Peyer's patch (tissue), 4 donors: Measurements from ENCODE around the gene MPP7.
"Not testable (repeated sequence)": the region's sequence is repeated elsewhere in the genome, so short reads cannot be mapped to it uniquely, and the experiment has no call there.

Experiments
- POLR2A ChIP-seq, 2 donors: fragments of 450-650 bp; IDR thresholded peaks; one replicate each; pipeline ENCODE4 v1.5.1; 2017; ENCODE audit warnings: antibody characterized with exemption in 2 of 2, mild to moderate bottlenecking in 2 of 2, moderate library complexity in 2 of 2
- TF ChIP-seq, protein P1 (sequence below), 6 experiments: fragments of 450-650 bp in 4 of 6; fragments of 200-600 bp in 2 of 6; sonication (generic) in 1 of 6; IDR thresholded peaks; one replicate each; pipeline ENCODE4 v1.5.1; 2017 to 2019; ENCODE audit warnings: antibody characterized with exemption in 6 of 6, mild to moderate bottlenecking in 3 of 6, moderate library complexity in 1 of 6

- not testable (repeated sequence) for TF ChIP-seq POLR2A (IDR thresholded peaks at IDR 0.05)
- TF ChIP-seq, protein P1, sequence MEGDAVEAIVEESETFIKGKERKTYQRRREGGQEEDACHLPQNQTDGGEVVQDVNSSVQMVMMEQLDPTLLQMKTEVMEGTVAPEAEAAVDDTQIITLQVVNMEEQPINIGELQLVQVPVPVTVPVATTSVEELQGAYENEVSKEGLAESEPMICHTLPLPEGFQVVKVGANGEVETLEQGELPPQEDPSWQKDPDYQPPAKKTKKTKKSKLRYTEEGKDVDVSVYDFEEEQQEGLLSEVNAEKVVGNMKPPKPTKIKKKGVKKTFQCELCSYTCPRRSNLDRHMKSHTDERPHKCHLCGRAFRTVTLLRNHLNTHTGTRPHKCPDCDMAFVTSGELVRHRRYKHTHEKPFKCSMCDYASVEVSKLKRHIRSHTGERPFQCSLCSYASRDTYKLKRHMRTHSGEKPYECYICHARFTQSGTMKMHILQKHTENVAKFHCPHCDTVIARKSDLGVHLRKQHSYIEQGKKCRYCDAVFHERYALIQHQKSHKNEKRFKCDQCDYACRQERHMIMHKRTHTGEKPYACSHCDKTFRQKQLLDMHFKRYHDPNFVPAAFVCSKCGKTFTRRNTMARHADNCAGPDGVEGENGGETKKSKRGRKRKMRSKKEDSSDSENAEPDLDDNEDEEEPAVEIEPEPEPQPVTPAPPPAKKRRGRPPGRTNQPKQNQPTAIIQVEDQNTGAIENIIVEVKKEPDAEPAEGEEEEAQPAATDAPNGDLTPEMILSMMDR (IDR thresholded peaks at IDR 0.05), result not testable (repeated sequence)
Observed at GRCh38 chr10:28341679-28342078, 38.8 kb upstream of the MPP7 start.
